Activated CD4-positive, alpha-beta T cell treated with anti-CD3 and anti-CD28 coated beads, Interleukin-2, amount 10 ng/mL, durations not matched to agents 7 days and 5 days (primary cell): Measurements from ENCODE around the gene OTUD5. TPM values are rescaled to one million over a fixed set of nuclear protein-coding genes. Genes with fewer than 3 reads are reported as not detected.

Experiments used
- CTCF ChIA-PET: fragments of 350-600 bp; sonication (Branson Sonifier 250); formaldehyde crosslinking; loops from one replicate; lab custom pipeline; 2021; ENCODE audit warnings: antibody characterized with exemption; lab: Charles Lee
- POLR2A ChIA-PET: fragments of 350-600 bp; sonication (Branson Sonifier 250); formaldehyde crosslinking; loops from one replicate; lab custom pipeline; 2021; ENCODE audit warnings: antibody characterized with exemption; lab: Charles Lee
- DNase-seq: peaks from one replicate; pipeline ENCODE4 v3.0.0-alpha.2; 2020
- H3K27ac Mint-ChIP-seq: one replicate; pipeline ENCODE4 v1.8.0; 2021; ENCODE audit warnings: mild to moderate bottlenecking, moderate library complexity, mixed read lengths
- H3K27me3 Mint-ChIP-seq: one replicate; pipeline ENCODE4 v1.8.0; 2021; ENCODE audit warnings: mixed read lengths
- H3K36me3 Mint-ChIP-seq: one replicate; pipeline ENCODE4 v1.8.0; 2021; ENCODE audit warnings: low read depth, mixed read lengths
- H3K4me1 Mint-ChIP-seq: one replicate; pipeline ENCODE4 v1.8.0; 2021; ENCODE audit warnings: mixed read lengths
- H3K4me3 Mint-ChIP-seq: one replicate; pipeline ENCODE4 v1.8.0; 2021; ENCODE audit warnings: mild to moderate bottlenecking, moderate library complexity, mixed read lengths
- H3K9me3 Mint-ChIP-seq: one replicate; pipeline ENCODE4 v1.8.0; 2021; ENCODE audit warnings: mixed read lengths
- total RNA-seq, 2 experiments: library from RNA; stranded (reverse); gene quantifications; one replicate each; pipeline ENCODE4 v1.2.3, GENCODE V29; 2021

The OTUD5 gene
- total RNA-seq, 2 experiments from 2014 or later, result 49.0 to 54.1 TPM

- Mint-ChIP-seq H3K27me3 (no peaks in the 10 kb centered on the region), H3K4me1 (peaks cover 29% of the 10 kb centered on the region), H3K36me3 (peaks cover 32% of the 10 kb centered on the region), H3K9me3 (no peaks in the 10 kb centered on the region), H3K4me3 (no peak overlapping the region), H3K27ac (no peak overlapping the region)
- no peak for DNase-seq
- POLR2A ChIA-PET, result no interaction called here
- CTCF ChIA-PET, result interaction anchor here (0.7 to 2.3 kb wide), 3 partner anchors 10 to 19 kb away, joined by 3 to 8 read pairs (median 6); no protein-coding TSS in a partner anchor
Measured at GRCh38 chrX:48927123-48927522, 30.3 kb downstream of the OTUD5 start.

GRCh38 chrX:48924270-48924669 lies 33.1 kb downstream of the OTUD5 start:
- ChIA-PET CTCF (interaction anchor here (1.4 kb wide), 1 partner anchor 22 kb away, joined by 3 read pairs; no protein-coding TSS in a partner anchor), POLR2A (no interaction called here)
- Mint-ChIP-seq H3K4me1 (peaks cover 52% of the 10 kb centered on the region), H3K27ac (peak overlapping the region; percentile 80), H3K9me3 (no peaks in the 10 kb centered on the region), H3K4me3 (no peak overlapping the region), H3K36me3 (peaks cover 28% of the 10 kb centered on the region), H3K27me3 (no peaks in the 10 kb centered on the region)
- no peak for DNase-seq

GRCh38 chrX:48923771-48924170 lies 33.6 kb downstream of the OTUD5 start:
- no peak for DNase-seq
- H3K27me3 Mint-ChIP-seq, result no peaks in the 10 kb centered on the region
- peaks cover 28% of the 10 kb centered on the region for H3K36me3 Mint-ChIP-seq
- peak overlapping the region; percentile 80 for H3K27ac Mint-ChIP-seq
- peaks cover 52% of the 10 kb centered on the region for H3K4me1 Mint-ChIP-seq
- ChIA-PET CTCF (interaction anchor here (0.6 to 1.4 kb wide), 2 partner anchors 22 to 340 kb away, joined by 3 read pairs; no protein-coding TSS in a partner anchor), POLR2A (no interaction called here)
- H3K4me3 Mint-ChIP-seq, result no peak overlapping the region
- H3K9me3 Mint-ChIP-seq, result no peaks in the 10 kb centered on the region

GRCh38 chrX:48920718-48921104 lies 36.7 kb downstream of the OTUD5 start:
- H3K36me3 Mint-ChIP-seq, result peaks cover 48% of the 10 kb centered on the region
- POLR2A ChIA-PET, result interaction anchor here (1.0 kb wide), 1 partner anchor 17 kb away, joined by 3 read pairs; no protein-coding TSS in a partner anchor

GRCh38 chrX:48919947-48920717 lies 37.3 kb downstream of the OTUD5 start:
- ChIA-PET CTCF (interaction anchor here (0.7 to 4.8 kb wide), 3 partner anchors 10 to 19 kb away, joined by 3 to 16 read pairs (median 3); no protein-coding TSS in a partner anchor), POLR2A (interaction anchor here (1.0 kb wide), 1 partner anchor 17 kb away, joined by 3 read pairs; no protein-coding TSS in a partner anchor)
- H3K9me3 Mint-ChIP-seq, result no peaks in the 10 kb centered on the region
- peak; percentile 48 for DNase-seq
- peaks cover 48% of the 10 kb centered on the region for H3K36me3 Mint-ChIP-seq
- peak overlapping the region; percentile 98 for H3K27ac Mint-ChIP-seq
- peak overlapping the region; percentile 99 for H3K4me3 Mint-ChIP-seq
- H3K27me3 Mint-ChIP-seq, result no peaks in the 10 kb centered on the region
- H3K4me1 Mint-ChIP-seq, result peaks cover 45% of the 10 kb centered on the region

More at GRCh38 chrX:48920718-48921104, 36.7 kb downstream of the OTUD5 start:
- Mint-ChIP-seq H3K4me1 (peaks cover 46% of the 10 kb centered on the region), H3K27ac (peak overlapping the region; percentile 98), H3K9me3 (no peaks in the 10 kb centered on the region), H3K27me3 (no peaks in the 10 kb centered on the region), H3K4me3 (peak overlapping the region; percentile 99)
- CTCF ChIA-PET, result interaction anchor here (1.4 to 4.8 kb wide), 2 partner anchors 9 to 18 kb away, joined by 3 to 16 read pairs; no protein-coding TSS in a partner anchor
- DNase-seq, result no peak

GRCh38 chrX:48919360-48919841 lies 38.0 kb downstream of the OTUD5 start:
- peak overlapping the region; percentile 99 for H3K4me3 Mint-ChIP-seq

GRCh38 chrX:48918643-48919340 lies 38.6 kb downstream of the OTUD5 start, which contains the start of gene PIM2:
Gene PIM2 (minus strand): TSS chrX:48919024. CDS start chrX:48918834, 190 bp downstream.
- Mint-ChIP-seq H3K27ac (peak within 1 kb of the TSS; percentile 98), H3K36me3 (peaks cover 53% of the 10 kb centered on the region), H3K27me3 (no peaks in the 10 kb centered on the region), H3K9me3 (no peaks in the 10 kb centered on the region), H3K4me1 (peaks cover 51% of the 10 kb centered on the region), H3K4me3 (peak within 1 kb of the TSS; percentile 99)
- DNase-seq, result peak; percentile 95
- ChIA-PET POLR2A (interaction anchor here (0.6 kb wide), 1 partner anchor 125 kb away, joined by 3 read pairs; no protein-coding TSS in a partner anchor), CTCF (interaction anchor here (4.8 kb wide), 1 partner anchor 20 kb away, joined by 16 read pairs; no protein-coding TSS in a partner anchor)

More at GRCh38 chrX:48919360-48919841, 38.0 kb downstream of the OTUD5 start:
- ChIA-PET POLR2A (interaction anchor here (0.6 kb wide), 1 partner anchor 124 kb away, joined by 3 read pairs; no protein-coding TSS in a partner anchor), CTCF (interaction anchor here (0.7 to 4.8 kb wide), 3 partner anchors 11 to 19 kb away, joined by 3 to 16 read pairs (median 3); no protein-coding TSS in a partner anchor)
- peak overlapping the region; percentile 98 for H3K27ac Mint-ChIP-seq
- H3K36me3 Mint-ChIP-seq, result peaks cover 53% of the 10 kb centered on the region
- H3K27me3 Mint-ChIP-seq, result no peaks in the 10 kb centered on the region
- no peaks in the 10 kb centered on the region for H3K9me3 Mint-ChIP-seq
- H3K4me1 Mint-ChIP-seq, result peaks cover 50% of the 10 kb centered on the region
- DNase-seq, result peak; percentile 34

GRCh38 chrX:48918301-48918642 lies 39.1 kb downstream of the OTUD5 start:
- peak overlapping the region; percentile 98 for H3K27ac Mint-ChIP-seq
- H3K36me3 Mint-ChIP-seq, result peaks cover 56% of the 10 kb centered on the region
- no peak for DNase-seq

GRCh38 chrX:48917139-48918001 lies 40.0 kb downstream of the OTUD5 start:
- DNase-seq, result peak; percentile 92

More at GRCh38 chrX:48918301-48918642, 39.1 kb downstream of the OTUD5 start:
- Mint-ChIP-seq H3K27me3 (no peaks in the 10 kb centered on the region), H3K4me1 (peaks cover 54% of the 10 kb centered on the region), H3K9me3 (no peaks in the 10 kb centered on the region), H3K4me3 (peak overlapping the region; percentile 99)
- POLR2A ChIA-PET, result no interaction called here
- CTCF ChIA-PET, result interaction anchor here (4.8 kb wide), 1 partner anchor 20 kb away, joined by 16 read pairs; no protein-coding TSS in a partner anchor

GRCh38 chrX:48914593-48915493 lies 42.6 kb downstream of the OTUD5 start:
- Mint-ChIP-seq H3K27me3 (no peaks in the 10 kb centered on the region), H3K27ac (peak overlapping the region; percentile 55), H3K4me1 (peaks cover 56% of the 10 kb centered on the region), H3K36me3 (peaks cover 57% of the 10 kb centered on the region), H3K4me3 (peak overlapping the region; percentile 99), H3K9me3 (no peaks in the 10 kb centered on the region)
- POLR2A ChIA-PET, result interaction anchor here (1.2 kb wide), 1 partner anchor 27 kb away, joined by 3 read pairs; no protein-coding TSS in a partner anchor
- DNase-seq, result no peak
- CTCF ChIA-PET, result interaction anchor here (1.0 kb wide), 1 partner anchor 12 kb away, joined by 3 read pairs; no protein-coding TSS in a partner anchor

More at GRCh38 chrX:48917139-48918001, 40.0 kb downstream of the OTUD5 start:
- peaks cover 57% of the 10 kb centered on the region for H3K4me1 Mint-ChIP-seq
- no peaks in the 10 kb centered on the region for H3K27me3 Mint-ChIP-seq
- peaks cover 58% of the 10 kb centered on the region for H3K36me3 Mint-ChIP-seq
- H3K27ac Mint-ChIP-seq, result peak overlapping the region; percentile 98
- ChIA-PET CTCF (interaction anchor here (0.7 to 4.8 kb wide), 3 partner anchors 11 to 21 kb away, joined by 3 to 16 read pairs (median 5); no protein-coding TSS in a partner anchor), POLR2A (interaction anchor here (0.6 kb wide), 1 partner anchor 20 kb away, joined by 3 read pairs; no protein-coding TSS in a partner anchor)
- no peaks in the 10 kb centered on the region for H3K9me3 Mint-ChIP-seq
- peak overlapping the region; percentile 99 for H3K4me3 Mint-ChIP-seq
